Medulla oblongata (tissue), 1 donor: ENCODE data around the gene SLC24A1.

ENCODE experiments used
- DNase-seq: peaks from one replicate; pipeline ENCODE4 v3.0.0-alpha.2; 2015; ENCODE audit errors: extremely low spot score

The SLC24A1 gene

GRCh38 chr15:65618560-65619109 lies 3.1 kb upstream of the SLC24A1 start:
- DNase-seq = no peak

GRCh38 chr15:65619626-65620290 lies 2.0 kb upstream of the SLC24A1 start:
- no peak for DNase-seq

- DNase-seq = no peak
Measured at GRCh38 chr15:65620833-65621232, 905 bp upstream of the SLC24A1 start.

DNA sequence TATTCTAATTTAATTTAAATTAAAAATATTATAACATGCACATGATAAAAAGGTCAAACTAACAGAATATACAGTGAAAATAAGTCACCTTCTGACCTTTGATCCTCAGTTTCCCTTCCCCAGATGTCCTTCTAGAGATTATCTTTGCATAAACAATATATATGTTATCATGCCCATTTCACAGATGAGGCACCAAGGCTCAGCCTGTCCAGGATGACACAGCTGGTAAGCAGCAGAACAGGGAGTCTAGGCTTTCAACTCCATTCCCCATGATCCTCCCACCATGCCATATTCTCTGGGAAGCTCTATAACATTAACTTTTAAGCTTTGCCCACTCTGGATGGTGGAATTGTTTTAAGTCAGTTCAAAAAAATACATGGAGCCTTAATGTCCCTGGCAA lies 1.4 kb downstream of the SLC24A1 start:
- DNase-seq = no peak

GRCh38 chr15:65626856-65627255 lies 5.1 kb downstream of the SLC24A1 start:
- no peak for DNase-seq

- no peak for DNase-seq
Measured at GRCh38 chr15:65629548-65629947, 7.8 kb downstream of the SLC24A1 start.

- no peak for DNase-seq
Measured at GRCh38 chr15:65630760-65631159, 9.0 kb downstream of the SLC24A1 start.

GRCh38 chr15:65631503-65631902 lies 9.8 kb downstream of the SLC24A1 start:
- no peak for DNase-seq

- no peak for DNase-seq
Measured at GRCh38 chr15:65632780-65633375, 11.1 kb downstream of the SLC24A1 start.

GRCh38 chr15:65633752-65634151 lies 12.0 kb downstream of the SLC24A1 start:
- DNase-seq = no peak

- no peak for DNase-seq
Measured at GRCh38 chr15:65634356-65634755, 12.6 kb downstream of the SLC24A1 start.

DNA sequence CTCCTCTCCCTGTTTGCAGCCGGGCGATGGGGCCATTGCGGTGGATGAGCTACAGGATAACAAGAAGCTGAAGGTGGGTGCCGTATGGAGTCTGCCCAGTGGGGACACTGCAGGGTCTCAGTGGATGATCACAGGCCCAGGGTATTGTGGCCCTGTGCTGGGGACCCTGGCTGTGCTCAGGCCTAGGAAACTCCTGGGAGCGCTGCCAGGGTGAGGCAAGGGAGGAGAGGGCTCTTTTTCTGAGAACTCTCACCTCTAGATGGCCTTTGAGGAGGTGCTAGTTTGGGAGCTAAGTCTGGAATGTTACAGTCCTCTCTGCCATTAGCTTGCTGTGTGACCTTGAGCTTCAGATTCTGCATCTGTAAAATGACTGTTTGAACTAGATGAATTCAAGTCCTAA lies 16.4 kb downstream of the SLC24A1 start:
- no peak for DNase-seq

GRCh38 chr15:65638681-65639089 lies 16.9 kb downstream of the SLC24A1 start:
- DNase-seq = peak; percentile 94

DNA sequence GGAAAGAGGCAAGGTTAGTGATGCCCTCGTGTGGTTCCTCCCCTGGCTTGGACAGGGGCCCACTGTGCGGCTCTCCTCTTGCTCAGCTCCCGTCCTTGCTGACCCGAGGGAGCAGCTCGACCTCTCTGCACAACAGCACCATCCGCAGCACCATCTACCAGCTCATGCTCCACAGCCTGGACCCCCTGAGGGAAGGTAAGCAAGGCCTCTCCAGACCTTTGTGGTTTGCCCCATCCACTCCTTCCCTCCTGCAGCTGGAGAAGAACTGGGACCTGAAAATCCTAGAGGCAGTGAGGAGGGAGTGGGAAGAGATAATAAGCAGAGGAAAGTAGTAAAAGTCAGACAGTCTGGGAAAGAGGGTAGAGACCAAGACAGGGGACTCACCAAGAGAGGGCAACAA lies 17.8 kb downstream of the SLC24A1 start:
- no peak for DNase-seq

DNA sequence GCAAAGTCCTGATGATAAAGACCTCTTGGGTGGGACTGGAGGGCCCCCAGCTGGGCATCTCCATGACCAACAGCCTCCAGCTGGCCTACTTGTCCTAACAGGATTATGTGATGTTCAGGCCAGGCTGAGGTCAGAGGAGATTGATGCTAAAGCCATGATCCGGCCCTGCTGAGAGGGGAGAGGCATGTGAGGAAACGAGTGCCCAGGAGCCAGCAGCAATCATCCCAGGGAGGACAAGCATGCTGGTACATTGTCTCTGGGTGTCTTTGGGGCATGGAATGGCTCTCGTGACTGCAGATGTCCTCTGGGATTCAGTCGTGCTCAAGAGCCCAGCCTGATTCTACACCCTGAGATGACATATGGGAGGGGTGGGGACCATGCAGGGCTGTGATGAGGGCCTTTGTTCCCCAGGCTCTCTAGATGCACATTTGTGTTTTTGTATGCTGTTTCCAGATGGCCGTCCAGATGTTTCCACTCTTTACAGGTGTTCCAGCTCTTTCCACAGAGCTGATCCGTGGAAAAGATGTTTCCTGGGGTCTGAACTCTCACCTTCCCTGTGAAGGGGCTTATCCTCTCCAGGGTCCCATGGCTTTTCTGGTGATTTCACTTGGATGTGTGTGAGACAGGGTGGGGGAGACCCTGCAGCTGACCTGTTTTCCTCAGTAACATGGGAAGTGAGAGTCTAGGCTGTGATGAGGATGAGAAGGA lies 20.2 kb downstream of the SLC24A1 start:
- DNase-seq = no peak

DNA sequence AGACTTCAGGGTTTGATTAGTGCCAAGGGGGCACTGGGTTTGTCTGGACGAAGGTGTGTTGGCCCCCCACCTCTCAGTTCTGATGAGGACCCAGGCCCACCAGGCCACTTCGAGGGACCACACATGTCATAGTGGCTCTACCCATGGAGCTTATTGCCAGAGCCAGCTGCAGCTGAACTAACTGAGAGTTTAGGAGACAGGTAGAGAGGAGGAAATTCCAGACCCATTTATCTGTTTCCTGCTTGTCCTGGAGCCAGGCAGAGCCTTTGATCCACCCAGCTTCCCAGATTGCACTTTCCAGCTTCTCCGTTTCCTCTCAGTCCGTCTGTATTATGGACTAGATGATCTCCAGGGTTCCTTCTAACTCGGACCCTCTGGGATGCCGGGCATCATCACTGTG lies 20.9 kb downstream of the SLC24A1 start:
- no peak for DNase-seq

DNA sequence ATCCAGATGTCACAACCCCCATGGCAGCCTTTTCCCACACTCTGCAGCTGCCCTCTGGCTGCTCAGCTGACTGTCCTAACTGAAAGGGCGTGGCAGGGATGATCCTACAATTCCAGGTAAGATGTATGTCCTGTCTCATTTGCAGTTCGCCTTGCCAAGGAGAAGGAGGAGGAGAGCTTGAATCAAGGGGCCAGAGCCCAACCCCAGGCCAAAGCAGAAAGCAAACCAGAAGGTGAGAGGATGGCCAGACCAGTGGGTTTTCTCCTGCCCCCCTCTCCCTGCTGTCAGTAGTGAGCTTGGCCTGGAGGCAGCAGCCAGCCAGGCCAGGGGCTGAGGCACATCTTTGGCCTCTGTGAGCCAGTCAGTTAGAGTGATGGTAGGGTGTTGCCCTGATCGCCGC lies 22.5 kb downstream of the SLC24A1 start:
- DNase-seq = no peak

GRCh38 chr15:65645392-65645791 lies 23.7 kb downstream of the SLC24A1 start:
- no peak for DNase-seq

GRCh38 chr15:65646486-65646885 lies 24.7 kb downstream of the SLC24A1 start:
- DNase-seq = no peak

- DNase-seq = no peak
Measured at GRCh38 chr15:65650312-65651041, 28.7 kb downstream of the SLC24A1 start.

DNA sequence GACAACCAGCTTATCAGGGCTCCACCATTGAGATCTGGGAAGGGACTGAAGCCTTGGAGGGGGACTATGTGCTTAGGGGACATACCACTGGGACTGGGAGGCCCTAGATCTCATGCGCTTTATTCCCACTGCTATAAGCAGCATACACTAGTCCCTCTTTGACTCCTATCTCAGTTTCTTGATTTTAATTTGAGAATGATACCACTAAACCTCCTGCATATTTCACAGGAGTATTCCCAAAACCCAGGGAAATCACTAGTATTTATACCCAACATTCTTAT lies 29.2 kb downstream of the SLC24A1 start:
- no peak for DNase-seq
